ENCODE measurements around the gene EIF5A2. TPM values are rescaled to one million over a fixed set of nuclear protein-coding genes. Genes with fewer than 3 reads are reported as not detected.

The EIF5A2 gene
- total RNA-seq, 3 donors from 2014 or later (not counting 1 experiment from before 2014, with no cell fraction given): 12.9 to 34.8 (median 22.8) TPM

- H3K4me3 ChIP-seq (ENCODE audit: low read length): no peak overlapping the region
- intact Hi-C loops (cut with micrococcal nuclease): loop anchor here (5.0 kb wide), 1 partner anchor 1092 kb away; the partner anchor contains the start of gene MYNN
Measured at GRCh38 chr3:170864525-170865208, 43.8 kb downstream of the EIF5A2 start.

GRCh38 chr3:170863816-170864215 is 44.6 kb downstream of the EIF5A2 start:
- H3K9me3 ChIP-seq (ENCODE audit: control insufficient read depth, insufficient read depth, low read length): no peaks in the 10 kb centered on the region
- H3K27ac Mint-ChIP-seq: no peak overlapping the region
- no peaks in the 10 kb centered on the region for H3K9me3 Mint-ChIP-seq
- peaks cover 13 to 15% of the 10 kb centered on the region in 2 donors for H3K4me1 Mint-ChIP-seq
- DNase-seq (no peak), ATAC-seq (no peak)
- no peak overlapping the region for H3K27ac ChIP-seq (ENCODE audit: low read length)
- H3K27me3 Mint-ChIP-seq (ENCODE audit: low read depth in 2 of 2): peaks cover 0 to 7% of the 10 kb centered on the region in 2 donors
- H3K4me3 ChIP-seq (ENCODE audit: low read length): no peak overlapping the region
- TF ChIP-seq CTCF (IDR thresholded peaks at IDR 0.05): no peak
- peaks cover 10% of the 10 kb centered on the region for H3K36me3 Mint-ChIP-seq
- H3K4me1 ChIP-seq (ENCODE audit: control insufficient read depth, insufficient read depth, low read length): peaks cover 5% of the 10 kb centered on the region
- H3K27me3 ChIP-seq (ENCODE audit: control insufficient read depth, insufficient read depth, low read length): no peaks in the 10 kb centered on the region
- H3K4me3 Mint-ChIP-seq: no peak overlapping the region
- WGBS (ENCODE audit: insufficient coverage): 88% methylated on average over 3 of the region's 4 CpGs
- H3K36me3 ChIP-seq (ENCODE audit: control insufficient read depth, insufficient read depth, low read length): peaks cover 30% of the 10 kb centered on the region
- intact Hi-C loops (cut with micrococcal nuclease): no loop called here

More at GRCh38 chr3:170864525-170865208, 43.8 kb downstream of the EIF5A2 start:
- H3K4me3 Mint-ChIP-seq: no peak overlapping the region
- no peak for ATAC-seq
- Histone ChIP-seq H3K27me3 (ENCODE audit: control insufficient read depth, insufficient read depth, low read length) (no peaks in the 10 kb centered on the region), H3K4me1 (ENCODE audit: control insufficient read depth, insufficient read depth, low read length) (peaks cover 7% of the 10 kb centered on the region), H3K9me3 (ENCODE audit: control insufficient read depth, insufficient read depth, low read length) (no peaks in the 10 kb centered on the region), H3K27ac (ENCODE audit: low read length) (no peak overlapping the region), H3K36me3 (ENCODE audit: control insufficient read depth, insufficient read depth, low read length) (peaks cover 30% of the 10 kb centered on the region)
- H3K9me3 Mint-ChIP-seq: no peaks in the 10 kb centered on the region
- no peak for TF ChIP-seq CTCF (IDR thresholded peaks at IDR 0.05)
- peaks cover 10% of the 10 kb centered on the region for H3K36me3 Mint-ChIP-seq
- H3K4me1 Mint-ChIP-seq: peaks cover 22 to 24% of the 10 kb centered on the region in 2 donors
- H3K27me3 Mint-ChIP-seq (ENCODE audit: low read depth in 2 of 2): peaks cover 0 to 7% of the 10 kb centered on the region in 2 donors
- 94% methylated on average over 3 of the region's 6 CpGs for WGBS (ENCODE audit: insufficient coverage)
- H3K27ac Mint-ChIP-seq: no peak overlapping the region
- no peak for DNase-seq

- TF ChIP-seq CTCF (IDR thresholded peaks at IDR 0.05): no peak
- no peak for ATAC-seq
- no peak overlapping the region for H3K27ac ChIP-seq (ENCODE audit: low read length)
- Mint-ChIP-seq H3K27me3 (ENCODE audit: low read depth in 2 of 2) (peaks cover 0 to 7% of the 10 kb centered on the region in 2 donors), H3K9me3 (no peaks in the 10 kb centered on the region), H3K36me3 (peaks cover 10% of the 10 kb centered on the region), H3K4me3 (no peak overlapping the region), H3K4me1 (peaks cover 8 to 10% of the 10 kb centered on the region in 2 donors), H3K27ac (no peak overlapping the region)
- H3K27me3 ChIP-seq (ENCODE audit: control insufficient read depth, insufficient read depth, low read length): no peaks in the 10 kb centered on the region
- H3K4me3 ChIP-seq (ENCODE audit: low read length): no peak overlapping the region
- H3K36me3 ChIP-seq (ENCODE audit: control insufficient read depth, insufficient read depth, low read length): peaks cover 27% of the 10 kb centered on the region
- no peaks in the 10 kb centered on the region for H3K9me3 ChIP-seq (ENCODE audit: control insufficient read depth, insufficient read depth, low read length)
- intact Hi-C loops (cut with micrococcal nuclease): no loop called here
- 95% methylated on average over 9 of the region's 10 CpGs for WGBS (ENCODE audit: insufficient coverage)
- H3K4me1 ChIP-seq (ENCODE audit: control insufficient read depth, insufficient read depth, low read length): no peaks in the 10 kb centered on the region
- no peak for DNase-seq
Measured at GRCh38 chr3:170862618-170863374, 45.6 kb downstream of the EIF5A2 start.

All from natural killer cell (primary cell).